HepG2 (cell line): ENCODE measurements around the gene CTSA. TPM values are rescaled to one million over a fixed set of nuclear protein-coding genes. Genes with fewer than 3 reads are reported as not detected.

Source experiments
- ARNTL ChIP-seq: sonication (generic); formaldehyde crosslinking; IDR thresholded peaks from 2 replicates; pipeline ENCODE4 v1.4.0; 2020; ENCODE audit warnings: mild to moderate bottlenecking, missing genetic modification reagents
- BHLHE40 ChIP-seq: IDR thresholded peaks from 2 replicates; pipeline ENCODE4 v1.6.1; 2011; ENCODE audit warnings: low read length, improper control_type of control experiment
- BORCS8-MEF2B ChIP-seq: sonication (generic); formaldehyde crosslinking; IDR thresholded peaks from 2 replicates; pipeline ENCODE4 v1.8.0; 2022; ENCODE audit warnings: mild to moderate bottlenecking, missing genetic modification reagents
- FOXA3 ChIP-seq: IDR thresholded peaks from 2 replicates; pipeline ENCODE4 v1.6.1; 2016; ENCODE audit warnings: missing genetic modification reagents, missing compliant biosample characterization
- HOXA7 ChIP-seq: sonication (generic); formaldehyde crosslinking; IDR thresholded peaks from 2 replicates; pipeline ENCODE4 v1.8.1; 2022; ENCODE audit warnings: mild to moderate bottlenecking, missing genetic modification reagents, moderate library complexity
- KLF13 ChIP-seq: sonication (generic); formaldehyde crosslinking; IDR thresholded peaks from 2 replicates; pipeline ENCODE4 v1.4.0; 2020; ENCODE audit warnings: mild to moderate bottlenecking, missing genetic modification reagents
- KMT2B ChIP-seq: IDR thresholded peaks from 2 replicates; pipeline ENCODE4 v1.6.1; 2016; ENCODE audit warnings: missing genetic modification reagents, missing compliant biosample characterization
- RFXANK ChIP-seq: IDR thresholded peaks from 2 replicates; pipeline ENCODE4 v1.6.1; 2016
- U2AF1 ChIP-seq: fragments of 200-400 bp; formaldehyde crosslinking; optimal IDR thresholded peaks from 2 replicates; pipeline ENCODE3; 2017; ENCODE audit warnings: mild to moderate bottlenecking, low read depth, low read length
- WIZ ChIP-seq: sonication (generic); formaldehyde crosslinking; IDR thresholded peaks from 2 replicates; pipeline ENCODE4 v1.5.1; 2020; ENCODE audit warnings: mild to moderate bottlenecking, missing genetic modification reagents
- ZFX ChIP-seq: sonication (generic); formaldehyde crosslinking; IDR thresholded peaks from 2 replicates; pipeline ENCODE4 v1.4.0; 2020; ENCODE audit warnings: mild to moderate bottlenecking, low read depth, missing genetic modification reagents, moderate library complexity
- ZNF468 ChIP-seq: sonication (generic); formaldehyde crosslinking; IDR thresholded peaks from 2 replicates; pipeline ENCODE4 v1.8.0; 2022; ENCODE audit warnings: mild to moderate bottlenecking, moderate library complexity, missing genetic modification reagents
- ZNF547 ChIP-seq: sonication (generic); formaldehyde crosslinking; IDR thresholded peaks from 2 replicates; pipeline ENCODE4 v1.5.1; 2020; ENCODE audit warnings: mild to moderate bottlenecking, missing genetic modification reagents
- ZNF616 ChIP-seq: sonication (generic); formaldehyde crosslinking; IDR thresholded peaks from 2 replicates; pipeline ENCODE4 v1.5.0; 2020; ENCODE audit warnings: low read depth, mild to moderate bottlenecking, missing genetic modification reagents
- polyA plus RNA-seq, 8 experiments: library from polyadenylated mRNA; depleted of rRNA in 3 of 8; stranded (reverse) in 7 of 8; unstranded in 1 of 8; fragments of >200 nt; fragmentation: Illumina TruSeq in 4 of 8; extraction: Trizol in 4 of 8; gene quantifications; 2 replicates each; pipeline versions ENCODE4 v1.2.1 to v1.2.3, GENCODE V29; 2011 to 2016; ENCODE audit warnings: low read depth in 4 of 8, missing spikeins in 1 of 8, mixed read lengths in 1 of 8; ENCODE audit not compliant: insufficient read depth in 1 of 8
- total RNA-seq, 5 experiments: library from RNA; depleted of rRNA; stranded (reverse); fragments of >200 nt; fragmentation: Illumina TruSeq; extraction: Trizol; gene quantifications; 2 replicates each; pipeline ENCODE4 v1.2.3, GENCODE V29; 2016; ENCODE audit warnings: low read depth in 1 of 5
- TF ChIP-seq, protein P1 (sequence below): IDR thresholded peaks from 2 replicates; pipeline ENCODE4 v1.6.1; 2016; ENCODE audit warnings: missing compliant biosample characterization, missing genetic modification reagents, borderline replicate concordance
- TF ChIP-seq, protein P2 (sequence below): sonication (generic); formaldehyde crosslinking; IDR thresholded peaks from 2 replicates; pipeline ENCODE4 v1.5.1; 2020; ENCODE audit warnings: mild to moderate bottlenecking, missing genetic modification reagents, borderline replicate concordance
- TF ChIP-seq, protein P3 (sequence below): sonication (generic); formaldehyde crosslinking; IDR thresholded peaks from 2 replicates; pipeline ENCODE4 v1.8.1; 2023; ENCODE audit warnings: missing genetic modification reagents, inconsistent platforms, borderline replicate concordance
- TF ChIP-seq, protein P4 (sequence below), 2 experiments: sonication (generic) in 1 of 2; formaldehyde crosslinking in 1 of 2; IDR thresholded peaks; 2 replicates each; pipeline versions ENCODE4 v1.5.1 to v1.6.1; 2011 to 2020; ENCODE audit warnings: borderline replicate concordance in 1 of 2, low read depth in 1 of 2, low read length in 1 of 2, mild to moderate bottlenecking in 1 of 2, missing genetic modification reagents in 1 of 2, moderate library complexity in 1 of 2

CTSA gene
- total and polyA plus RNA-seq, 2 of the 13 experiments (the other 11 are each of a cell fraction or from before 2014, with no cell fraction given): 202 to 231 TPM

DNA sequence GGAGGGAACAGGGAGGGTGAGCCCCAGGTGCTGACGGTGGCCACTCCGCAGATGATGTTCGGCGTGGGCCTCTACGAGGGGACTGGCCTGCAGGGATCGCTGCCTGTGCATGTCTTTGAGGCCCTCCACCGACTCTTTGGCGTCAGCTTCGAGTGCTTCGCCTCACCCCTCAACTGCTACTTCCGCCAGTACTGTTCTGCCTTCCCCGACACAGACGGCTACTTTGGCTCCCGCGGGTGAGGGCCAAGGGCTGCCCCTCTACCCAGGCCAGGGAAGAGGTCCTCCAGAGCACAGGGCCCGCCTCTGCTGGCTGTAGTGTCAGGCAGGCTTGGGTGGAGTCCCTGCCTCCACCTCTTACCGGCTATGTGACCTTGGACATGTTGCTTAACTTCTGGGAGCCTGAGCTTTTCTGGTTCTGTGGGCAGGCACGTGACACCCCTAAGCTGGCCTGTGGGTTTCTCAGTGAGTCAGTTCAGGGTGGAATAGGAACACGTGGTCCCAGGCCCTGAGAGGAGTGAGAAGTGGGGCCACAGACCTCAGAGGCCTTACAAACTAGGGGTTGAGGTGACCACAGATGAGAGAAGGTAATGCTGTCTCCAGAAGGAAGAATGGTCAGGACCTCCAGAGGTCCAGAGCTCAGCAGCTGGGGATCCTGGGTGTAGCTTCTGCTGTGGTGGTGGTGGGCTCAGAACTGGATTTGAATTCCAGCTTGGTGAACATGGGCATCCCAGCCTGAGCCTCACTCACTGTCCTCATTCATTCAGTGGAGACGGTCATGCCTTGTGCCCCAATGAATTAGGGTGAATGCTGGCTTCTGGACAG lies 55.2 kb downstream of the CTSA start (continued):
- TF ChIP-seq, protein P1, sequence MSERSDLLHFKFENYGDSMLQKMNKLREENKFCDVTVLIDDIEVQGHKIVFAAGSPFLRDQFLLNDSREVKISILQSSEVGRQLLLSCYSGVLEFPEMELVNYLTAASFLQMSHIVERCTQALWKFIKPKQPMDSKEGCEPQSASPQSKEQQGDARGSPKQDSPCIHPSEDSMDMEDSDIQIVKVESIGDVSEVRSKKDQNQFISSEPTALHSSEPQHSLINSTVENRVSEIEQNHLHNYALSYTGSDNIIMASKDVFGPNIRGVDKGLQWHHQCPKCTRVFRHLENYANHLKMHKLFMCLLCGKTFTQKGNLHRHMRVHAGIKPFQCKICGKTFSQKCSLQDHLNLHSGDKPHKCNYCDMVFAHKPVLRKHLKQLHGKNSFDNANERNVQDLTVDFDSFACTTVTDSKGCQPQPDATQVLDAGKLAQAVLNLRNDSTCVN: peak; percentile 97
- TF ChIP-seq, protein P2, sequence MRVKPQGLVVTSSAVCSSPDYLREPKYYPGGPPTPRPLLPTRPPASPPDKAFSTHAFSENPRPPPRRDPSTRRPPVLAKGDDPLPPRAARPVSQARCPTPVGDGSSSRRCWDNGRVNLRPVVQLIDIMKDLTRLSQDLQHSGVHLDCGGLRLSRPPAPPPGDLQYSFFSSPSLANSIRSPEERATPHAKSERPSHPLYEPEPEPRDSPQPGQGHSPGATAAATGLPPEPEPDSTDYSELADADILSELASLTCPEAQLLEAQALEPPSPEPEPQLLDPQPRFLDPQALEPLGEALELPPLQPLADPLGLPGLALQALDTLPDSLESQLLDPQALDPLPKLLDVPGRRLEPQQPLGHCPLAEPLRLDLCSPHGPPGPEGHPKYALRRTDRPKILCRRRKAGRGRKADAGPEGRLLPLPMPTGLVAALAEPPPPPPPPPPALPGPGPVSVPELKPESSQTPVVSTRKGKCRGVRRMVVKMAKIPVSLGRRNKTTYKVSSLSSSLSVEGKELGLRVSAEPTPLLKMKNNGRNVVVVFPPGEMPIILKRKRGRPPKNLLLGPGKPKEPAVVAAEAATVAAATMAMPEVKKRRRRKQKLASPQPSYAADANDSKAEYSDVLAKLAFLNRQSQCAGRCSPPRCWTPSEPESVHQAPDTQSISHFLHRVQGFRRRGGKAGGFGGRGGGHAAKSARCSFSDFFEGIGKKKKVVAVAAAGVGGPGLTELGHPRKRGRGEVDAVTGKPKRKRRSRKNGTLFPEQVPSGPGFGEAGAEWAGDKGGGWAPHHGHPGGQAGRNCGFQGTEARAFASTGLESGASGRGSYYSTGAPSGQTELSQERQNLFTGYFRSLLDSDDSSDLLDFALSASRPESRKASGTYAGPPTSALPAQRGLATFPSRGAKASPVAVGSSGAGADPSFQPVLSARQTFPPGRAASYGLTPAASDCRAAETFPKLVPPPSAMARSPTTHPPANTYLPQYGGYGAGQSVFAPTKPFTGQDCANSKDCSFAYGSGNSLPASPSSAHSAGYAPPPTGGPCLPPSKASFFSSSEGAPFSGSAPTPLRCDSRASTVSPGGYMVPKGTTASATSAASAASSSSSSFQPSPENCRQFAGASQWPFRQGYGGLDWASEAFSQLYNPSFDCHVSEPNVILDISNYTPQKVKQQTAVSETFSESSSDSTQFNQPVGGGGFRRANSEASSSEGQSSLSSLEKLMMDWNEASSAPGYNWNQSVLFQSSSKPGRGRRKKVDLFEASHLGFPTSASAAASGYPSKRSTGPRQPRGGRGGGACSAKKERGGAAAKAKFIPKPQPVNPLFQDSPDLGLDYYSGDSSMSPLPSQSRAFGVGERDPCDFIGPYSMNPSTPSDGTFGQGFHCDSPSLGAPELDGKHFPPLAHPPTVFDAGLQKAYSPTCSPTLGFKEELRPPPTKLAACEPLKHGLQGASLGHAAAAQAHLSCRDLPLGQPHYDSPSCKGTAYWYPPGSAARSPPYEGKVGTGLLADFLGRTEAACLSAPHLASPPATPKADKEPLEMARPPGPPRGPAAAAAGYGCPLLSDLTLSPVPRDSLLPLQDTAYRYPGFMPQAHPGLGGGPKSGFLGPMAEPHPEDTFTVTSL (CRISPR knock-in tag): no peak
- TF ChIP-seq BHLHE40: peak; percentile 99
- TF ChIP-seq HOXA7 (CRISPR knock-in tag): no peak
- peak; percentile 89 for TF ChIP-seq FOXA3 (CRISPR knock-in tag)
- TF ChIP-seq KLF13 (CRISPR knock-in tag): peak; percentile 31; the same call in 1 of the 2 replicates
- TF ChIP-seq RFXANK (CRISPR knock-in tag): no peak
- TF ChIP-seq, protein P3, sequence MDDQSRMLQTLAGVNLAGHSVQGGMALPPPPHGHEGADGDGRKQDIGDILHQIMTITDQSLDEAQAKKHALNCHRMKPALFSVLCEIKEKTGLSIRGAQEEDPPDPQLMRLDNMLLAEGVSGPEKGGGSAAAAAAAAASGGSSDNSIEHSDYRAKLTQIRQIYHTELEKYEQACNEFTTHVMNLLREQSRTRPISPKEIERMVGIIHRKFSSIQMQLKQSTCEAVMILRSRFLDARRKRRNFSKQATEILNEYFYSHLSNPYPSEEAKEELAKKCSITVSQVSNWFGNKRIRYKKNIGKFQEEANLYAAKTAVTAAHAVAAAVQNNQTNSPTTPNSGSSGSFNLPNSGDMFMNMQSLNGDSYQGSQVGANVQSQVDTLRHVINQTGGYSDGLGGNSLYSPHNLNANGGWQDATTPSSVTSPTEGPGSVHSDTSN (CRISPR knock-in tag): 0 out of 2 replicates have a peak, but pooled peaks have one; percentile 75
- TF ChIP-seq ZNF468: no peak
- TF ChIP-seq BORCS8-MEF2B (CRISPR knock-in tag): peak; percentile 74
- TF ChIP-seq U2AF1: no peak
- TF ChIP-seq WIZ (CRISPR knock-in tag): peak; percentile 73
- TF ChIP-seq ARNTL: peak; percentile 99
- TF ChIP-seq ZNF616 (CRISPR knock-in tag): no peak
- peak; percentile 92 for TF ChIP-seq ZNF547
- TF ChIP-seq, protein P4, sequence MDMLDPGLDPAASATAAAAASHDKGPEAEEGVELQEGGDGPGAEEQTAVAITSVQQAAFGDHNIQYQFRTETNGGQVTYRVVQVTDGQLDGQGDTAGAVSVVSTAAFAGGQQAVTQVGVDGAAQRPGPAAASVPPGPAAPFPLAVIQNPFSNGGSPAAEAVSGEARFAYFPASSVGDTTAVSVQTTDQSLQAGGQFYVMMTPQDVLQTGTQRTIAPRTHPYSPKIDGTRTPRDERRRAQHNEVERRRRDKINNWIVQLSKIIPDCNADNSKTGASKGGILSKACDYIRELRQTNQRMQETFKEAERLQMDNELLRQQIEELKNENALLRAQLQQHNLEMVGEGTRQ (IDR thresholded peaks at IDR 0.05; ENCODE audit: low read depth, low read length): peak; percentile 98
- TF ChIP-seq, protein P4 (CRISPR knock-in tag; IDR thresholded peaks at IDR 0.05; ENCODE audit: borderline replicate concordance): peak; percentile 99
- peak; percentile 93 for TF ChIP-seq ZFX
- peak; percentile 80 for TF ChIP-seq KMT2B (CRISPR knock-in tag)
